H9 (cell line): ENCODE measurements around the gene TSPYL4. TPM values are rescaled to one million over a fixed set of nuclear protein-coding genes. Genes with fewer than 3 reads are reported as not detected.

ENCODE experiments used
- DNase-seq: peaks from one replicate; pipeline ENCODE4 v3.0.0-alpha.2; 2017
- H2AFZ ChIP-seq: one replicate; pipeline ENCODE4 v1.6.1; 2013; ENCODE audit warnings: mild to moderate bottlenecking, low read length, control low read depth, moderate library complexity
- H2AK5ac ChIP-seq: 2 replicates; pipeline ENCODE4 v1.6.1; 2013; ENCODE audit warnings: low read length, control low read depth, mixed read lengths; ENCODE audit not compliant: insufficient read length
- H2BK120ac ChIP-seq: one replicate; pipeline ENCODE4 v1.6.1; 2013; ENCODE audit warnings: low read depth, mild to moderate bottlenecking, low read length, control low read depth, inconsistent platforms; ENCODE audit not compliant: poor library complexity, severe bottlenecking
- H2BK12ac ChIP-seq: 2 replicates; pipeline ENCODE4 v1.6.1; 2013; ENCODE audit warnings: low read length, control low read depth, mixed read lengths, low read depth; ENCODE audit not compliant: insufficient read length
- H2BK15ac ChIP-seq: 2 replicates; pipeline ENCODE4 v1.6.1; 2013; ENCODE audit warnings: low read depth, low read length, control low read depth
- H2BK20ac ChIP-seq: one replicate; pipeline ENCODE4 v1.6.1; 2013; ENCODE audit warnings: low read depth, mild to moderate bottlenecking, low read length, control low read depth, inconsistent platforms; ENCODE audit not compliant: poor library complexity, severe bottlenecking
- H2BK5ac ChIP-seq: 2 replicates; pipeline ENCODE4 v1.6.1; 2013; ENCODE audit warnings: low read length, control low read depth, mixed read lengths; ENCODE audit not compliant: insufficient read length
- H3K14ac ChIP-seq: 2 replicates; pipeline ENCODE4 v1.6.1; 2013; ENCODE audit warnings: low read length, control low read depth; ENCODE audit not compliant: insufficient read depth
- H3K18ac ChIP-seq: 2 replicates; pipeline ENCODE4 v1.6.1; 2013; ENCODE audit warnings: low read depth, mild to moderate bottlenecking, mixed read lengths, low read length, control low read depth; ENCODE audit not compliant: insufficient read length
- H3K23ac ChIP-seq: 2 replicates; pipeline ENCODE4 v1.6.1; 2013; ENCODE audit warnings: low read length, control low read depth, mixed read lengths, low read depth; ENCODE audit not compliant: insufficient read length
- H3K23me2 ChIP-seq: 2 replicates; pipeline ENCODE4 v1.6.1; 2013; ENCODE audit warnings: low read depth, mild to moderate bottlenecking, mixed read lengths, low read length, control low read depth; ENCODE audit not compliant: insufficient read length, poor library complexity, severe bottlenecking
- H3K27ac ChIP-seq: 2 replicates; pipeline ENCODE4 v1.5.1; 2013; ENCODE audit warnings: low read length, control low read depth, mixed read lengths, low read depth; ENCODE audit not compliant: insufficient read length
- H3K27me3 ChIP-seq: 2 replicates; pipeline ENCODE4 v1.6.1; 2013; ENCODE audit warnings: low read length, control low read depth, inconsistent platforms; ENCODE audit not compliant: insufficient read depth
- H3K4ac ChIP-seq: 2 replicates; pipeline ENCODE4 v1.6.1; 2013; ENCODE audit warnings: low read depth, mild to moderate bottlenecking, control low read depth, inconsistent platforms, low read length, moderate library complexity
- H3K4me1 ChIP-seq: 2 replicates; pipeline ENCODE4 v1.6.1; 2013; ENCODE audit warnings: low read length, control low read depth, inconsistent platforms; ENCODE audit not compliant: insufficient read depth
- H3K4me2 ChIP-seq: 2 replicates; pipeline ENCODE4 v1.6.1; 2013; ENCODE audit warnings: low read length, control low read depth, mixed read lengths; ENCODE audit not compliant: insufficient read length, insufficient read depth
- H3K56ac ChIP-seq: 2 replicates; pipeline ENCODE4 v1.6.1; 2013; ENCODE audit warnings: low read depth, mild to moderate bottlenecking, mixed read lengths, low read length, control low read depth; ENCODE audit not compliant: insufficient read length
- H3K79me1 ChIP-seq: 2 replicates; pipeline ENCODE4 v1.6.1; 2013; ENCODE audit warnings: low read depth, mild to moderate bottlenecking, moderate library complexity, low read length, control low read depth, inconsistent platforms; ENCODE audit not compliant: insufficient read depth, poor library complexity, severe bottlenecking
- H3K79me2 ChIP-seq: 2 replicates; pipeline ENCODE4 v1.6.1; 2013; ENCODE audit warnings: low read length, control low read depth, inconsistent platforms; ENCODE audit not compliant: insufficient read depth
- H3K9ac ChIP-seq: 2 replicates; pipeline ENCODE4 v1.6.1; 2013; ENCODE audit warnings: low read length, control low read depth, mixed read lengths; ENCODE audit not compliant: insufficient read length; ENCODE audit errors: extremely low read depth
- H3K9me3 ChIP-seq: one replicate; pipeline ENCODE4 v1.6.1; 2013; ENCODE audit warnings: low read depth, low read length, inconsistent platforms; ENCODE audit not compliant: control insufficient read depth
- H3T11ph ChIP-seq: one replicate; pipeline ENCODE4 v1.6.1; 2013; ENCODE audit warnings: mild to moderate bottlenecking, low read length, control low read depth, inconsistent platforms
- H4K20me1 ChIP-seq: one replicate; pipeline ENCODE4 v1.6.1; 2013; ENCODE audit not compliant: control insufficient read depth, insufficient read length, insufficient read depth
- H4K5ac ChIP-seq: 2 replicates; pipeline ENCODE4 v1.6.1; 2013; ENCODE audit warnings: low read depth, mild to moderate bottlenecking, mixed read lengths, low read length, control low read depth; ENCODE audit not compliant: insufficient read length
- H4K8ac ChIP-seq: replicated peaks from 2 replicates; pipeline ENCODE4 v1.6.1; 2013; ENCODE audit warnings: low read length, control low read depth, mixed read lengths, low read depth; ENCODE audit not compliant: insufficient read length
- H4K91ac ChIP-seq: 2 replicates; pipeline ENCODE4 v1.6.1; 2013; ENCODE audit warnings: low read depth, mild to moderate bottlenecking, moderate library complexity, mixed read lengths, low read length, control low read depth; ENCODE audit not compliant: insufficient read length
- H3K27ac Mint-ChIP-seq, 3 experiments: 2 replicates in 2 of 3; 3 replicates in 1 of 3; pipeline ENCODE4 v1.8.0; 2020 to 2021; ENCODE audit warnings: mixed read lengths in 3 of 3, mild to moderate bottlenecking in 1 of 3, moderate library complexity in 1 of 3
- H3K27me3 Mint-ChIP-seq: 2 replicates; pipeline ENCODE4 v1.8.0; 2021; ENCODE audit warnings: low read depth, mild to moderate bottlenecking, moderate library complexity, mixed read lengths
- H3K36me3 Mint-ChIP-seq, 3 experiments: 2 replicates in 2 of 3; 3 replicates in 1 of 3; pipeline ENCODE4 v1.8.0; 2020 to 2021; ENCODE audit warnings: low read depth in 3 of 3, mixed read lengths in 3 of 3; ENCODE audit not compliant: insufficient read depth in 1 of 3
- H3K4me1 Mint-ChIP-seq, 2 experiments: 2 replicates each; pipeline ENCODE4 v1.8.0; 2020; ENCODE audit warnings: mixed read lengths in 2 of 2
- H3K4me3 Mint-ChIP-seq, 2 experiments: 2 replicates in 1 of 2; 3 replicates in 1 of 2; pipeline ENCODE4 v1.8.0; 2020 to 2021; ENCODE audit warnings: mild to moderate bottlenecking in 2 of 2, mixed read lengths in 2 of 2, moderate library complexity in 1 of 2
- H3K9me3 Mint-ChIP-seq, 2 experiments: 2 replicates in 1 of 2; 3 replicates in 1 of 2; pipeline ENCODE4 v1.8.0; 2020; ENCODE audit warnings: mild to moderate bottlenecking in 2 of 2, mixed read lengths in 2 of 2, moderate library complexity in 1 of 2
- CTCF ChIP-seq: fragments of 200-600 bp; sonication (generic); conservative IDR thresholded peaks from 3 replicates; pipeline ENCODE4 v1.8.0; 2021; ENCODE audit warnings: antibody characterized with exemption, mild to moderate bottlenecking
- total RNA-seq: library from RNA; stranded (reverse); gene quantifications from 2 replicates; pipeline ENCODE4 v1.2.1, GENCODE V29; 2021

The TSPYL4 gene
- total RNA-seq, 1 experiment from 2014 or later, result 19.0 TPM

DNA sequence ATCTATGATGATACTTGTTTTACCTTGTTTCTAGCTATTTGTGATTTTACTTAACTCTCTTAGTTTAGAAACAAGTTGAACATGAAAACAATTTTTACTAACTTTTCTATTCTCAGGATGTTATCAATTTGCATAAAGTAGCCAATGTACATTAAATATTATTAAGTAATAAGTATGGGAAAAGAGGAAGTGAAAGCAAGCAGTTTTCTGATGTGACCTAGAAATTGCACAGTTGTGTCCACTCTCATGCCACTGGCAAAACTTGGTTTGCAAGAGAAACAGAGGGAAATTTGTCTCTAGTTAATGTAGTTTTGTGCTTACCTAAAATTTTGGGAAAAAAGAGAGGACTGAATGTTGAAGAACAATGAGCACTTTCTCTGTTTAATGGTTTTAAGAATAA lies 45.1 kb upstream of the TSPYL4 start:
- Histone ChIP-seq H3K23ac (no peak overlapping the region), H3K27me3 (no peaks in the 10 kb centered on the region), H2AFZ (no peak overlapping the region), H2BK120ac (no peak overlapping the region), H3K79me1 (no peaks in the 10 kb centered on the region), H3K27ac (no peak overlapping the region), H3K4ac (no peak overlapping the region), H3K9me3 (peaks cover 6% of the 10 kb centered on the region), H2AK5ac (no peak overlapping the region), H2BK12ac (no peak overlapping the region), H2BK5ac (no peak overlapping the region), H3K79me2 (no peaks in the 10 kb centered on the region), H2BK15ac (no peak overlapping the region), H3K23me2 (no peaks in the 10 kb centered on the region), H4K8ac (no peak overlapping the region), H4K20me1 (no peaks in the 10 kb centered on the region), H3K4me2 (no peak overlapping the region), H3T11ph (no peak overlapping the region), H3K56ac (no peak overlapping the region), H4K5ac (no peak overlapping the region), H3K18ac (no peak overlapping the region), H3K14ac (no peak overlapping the region), H4K91ac (no peak overlapping the region), H3K9ac (no peak overlapping the region), H2BK20ac (no peak overlapping the region), H3K4me1 (no peaks in the 10 kb centered on the region)
- H3K4me3 Mint-ChIP-seq, result no peak overlapping the region
- no peaks in the 10 kb centered on the region for H3K27me3 Mint-ChIP-seq
- no peak overlapping the region for H3K27ac Mint-ChIP-seq
- no peaks in the 10 kb centered on the region for H3K4me1 Mint-ChIP-seq
- no peak for DNase-seq
- H3K36me3 Mint-ChIP-seq, result peaks cover 0 to 6% (median 4%) of the 10 kb centered on the region in 3 experiments; a peak in 4 of 7 replicates
- H3K9me3 Mint-ChIP-seq, result peaks cover 3 to 12% of the 10 kb centered on the region in 2 experiments
- no peak for TF ChIP-seq CTCF
